Fibroblast of lung (primary cell): ENCODE measurements around the gene BASP1.

Experiments used
- CTCF ChIP-seq, 2 donors: IDR thresholded peaks in 1 of 2; conservative IDR thresholded peaks in 1 of 2; 1 replicate in 1 of 2; 2 replicates in 1 of 2; pipeline ENCODE4 v1.5.1; 2011 to 2012; ENCODE audit warnings: low read length in 2 of 2, control low read depth in 1 of 2, inconsistent platforms in 1 of 2, low read depth in 1 of 2, mild to moderate bottlenecking in 1 of 2
- EZH2 ChIP-seq: IDR thresholded peaks from 2 replicates; pipeline ENCODE4 v1.5.1; 2012; ENCODE audit warnings: low read length, control low read depth, mild to moderate bottlenecking; ENCODE audit errors: missing control alignments

GRCh38 chr5:17180864-17181723 is 36.3 kb upstream of the BASP1 start:
- TF ChIP-seq CTCF (conservative IDR thresholded peaks at IDR 0.05 in 1 of 2, IDR thresholded peaks at IDR 0.05 in 1 of 2; ENCODE audit: low read depth in 1 of 2, low read length in 2 of 2), result no peak
- TF ChIP-seq EZH2, result no peak
